GM21786 (cell line): Measurements from ENCODE around the gene RUNX3.
"Not testable (repeated sequence)": the region's sequence is repeated elsewhere in the genome, so short reads cannot be mapped to it uniquely, and the experiment has no call there.

ENCODE experiments used
- ATAC-seq: cut with Tn5 transposase; IDR thresholded peaks from one replicate; pipeline ENCODE4 v1.9.1; 2021; ENCODE audit not compliant: unreplicated experiment

RUNX3 gene

GRCh38 chr1:24914226-24915069 lies 15.6 kb downstream of the RUNX3 start:
- ATAC-seq = no peak

- ATAC-seq = no peak
These were observed 16.4 kb downstream of the RUNX3 start for GRCh38 chr1:24913616-24914225.

- ATAC-seq = no peak
These were observed 16.8 kb downstream of the RUNX3 start for GRCh38 chr1:24913274-24913604.

GRCh38 chr1:24912376-24913273 lies 17.5 kb downstream of the RUNX3 start:
- no peak for ATAC-seq

- ATAC-seq = no peak
These were observed 18.4 kb downstream of the RUNX3 start for GRCh38 chr1:24911651-24912155.

- ATAC-seq = no peak
These were observed 19.1 kb downstream of the RUNX3 start for GRCh38 chr1:24910751-24911650.

GRCh38 chr1:24910210-24910609 lies 19.9 kb downstream of the RUNX3 start:
- ATAC-seq = no peak

- ATAC-seq = no peak
These were observed 20.6 kb downstream of the RUNX3 start for GRCh38 chr1:24909388-24909898.

GRCh38 chr1:24908591-24909259 lies 21.4 kb downstream of the RUNX3 start:
- no peak for ATAC-seq

GRCh38 chr1:24907587-24908294 lies 22.3 kb downstream of the RUNX3 start:
- ATAC-seq = not testable (repeated sequence)

GRCh38 chr1:24906760-24907490 lies 23.2 kb downstream of the RUNX3 start:
- no peak for ATAC-seq

GRCh38 chr1:24905979-24906720 lies 23.9 kb downstream of the RUNX3 start:
- ATAC-seq = no peak

- ATAC-seq = no peak
These were observed 24.6 kb downstream of the RUNX3 start for GRCh38 chr1:24905355-24905978.

GRCh38 chr1:24904731-24905354 lies 25.2 kb downstream of the RUNX3 start:
- no peak for ATAC-seq

- no peak for ATAC-seq
These were observed 25.9 kb downstream of the RUNX3 start for GRCh38 chr1:24903955-24904730.

GRCh38 chr1:24903560-24903954 lies 26.5 kb downstream of the RUNX3 start:
- ATAC-seq = no peak
